HepG2 (cell line): ENCODE results near the gene SCUBE2. TPM values are rescaled to one million over a fixed set of nuclear protein-coding genes. Genes with fewer than 3 reads are reported as not detected.

Experiments used
- ATAC-seq: fragments of 200-7000 bp; cut with Tn5 transposase; 3 replicates; pipeline ENCODE4 v1.9.1; 2020; ENCODE audit warnings: mild to moderate bottlenecking, moderate library complexity
- BruUV-seq: library from RNA; stranded (reverse); fragments of 400-500 nt; replicated peaks from 2 replicates; lab custom pipeline; 2021; lab: Mats Ljungman, UMichigan
- CTCF ChIA-PET: fragments of 300-600 bp; formaldehyde crosslinking; extraction: SDS; loops from one replicate; lab custom pipeline; 2021; ENCODE audit warnings: low total read pairs, inconsistent platforms, low intra/inter-chr PET ratio; lab: Yijun Ruan, JAX
- POLR2A ChIA-PET: fragments of 350-600 bp; sonication (Branson Sonifier 250); formaldehyde crosslinking; loops from one replicate; lab custom pipeline; 2020; ENCODE audit warnings: antibody characterized with exemption, inconsistent platforms; lab: Yijun Ruan, JAX
- DNase-seq: peaks from one replicate; pipeline ENCODE4 v3.0.0-alpha.2; 2015; ENCODE audit warnings: low spot score
- FAIRE-seq: peaks from 3 replicates; lab custom pipeline; 2011; peaks lifted over from hg19 to GRCh38; lab: Jason Lieb, UNC
- H2AFZ ChIP-seq: one replicate; pipeline ENCODE4 v1.6.1; 2011; ENCODE audit warnings: low read length, inconsistent platforms
- H3K27ac ChIP-seq: fragments of 300-600 bp; 3 replicates; pipeline ENCODE4 v1.8.0; 2011; ENCODE audit warnings: mixed run types, mild to moderate bottlenecking, mixed read lengths, low read length, inconsistent platforms; ENCODE audit not compliant: insufficient read depth; ENCODE audit errors: extremely low read length
- H3K27me3 ChIP-seq, 2 experiments: fragments of 200-600 bp in 1 of 2; 2 replicates in 1 of 2; 3 replicates in 1 of 2; pipeline versions ENCODE4 v1.6.0 to v1.8.0; 2011; ENCODE audit warnings: low read length in 2 of 2, mild to moderate bottlenecking in 2 of 2, moderate library complexity in 2 of 2, inconsistent platforms in 1 of 2; ENCODE audit not compliant: insufficient read depth in 2 of 2, control insufficient read depth in 1 of 2
- H3K36me3 ChIP-seq, 2 experiments: fragments of 200-600 bp in 1 of 2; replicated peaks in 1 of 2; 2 replicates in 1 of 2; 3 replicates in 1 of 2; pipeline versions ENCODE4 v1.5.1 to v1.8.0; 2011; ENCODE audit warnings: low read length in 2 of 2, inconsistent platforms in 1 of 2; ENCODE audit not compliant: insufficient read depth in 2 of 2, control insufficient read depth in 1 of 2
- H3K4me1 ChIP-seq: 2 replicates; pipeline ENCODE4 v1.5.1; 2012; ENCODE audit warnings: low read length, inconsistent platforms; ENCODE audit not compliant: insufficient read depth
- H3K4me2 ChIP-seq: 2 replicates; pipeline ENCODE4 v1.6.0; 2011; ENCODE audit warnings: low read depth, low read length, inconsistent platforms
- H3K4me3 ChIP-seq, 3 experiments: fragments of 200-600 bp in 1 of 3; sonication (generic), shearing (Covaris generic) in 1 of 3; replicated peaks in 1 of 3; 2 replicates each; pipeline ENCODE4 v1.5.1; 2011 to 2016; ENCODE audit warnings: low read length in 3 of 3, inconsistent platforms in 2 of 3, low read depth in 2 of 3, mild to moderate bottlenecking in 2 of 3, control low read depth in 1 of 3, mixed read lengths in 1 of 3; ENCODE audit not compliant: insufficient read depth in 1 of 3
- H3K79me2 ChIP-seq: one replicate; pipeline ENCODE4 v1.6.1; 2011; ENCODE audit warnings: low read length, inconsistent platforms; ENCODE audit not compliant: insufficient read depth
- H3K9ac ChIP-seq: 2 replicates; pipeline ENCODE4 v1.6.0; 2011; ENCODE audit warnings: mild to moderate bottlenecking, low read depth, low read length, inconsistent platforms; ENCODE audit not compliant: insufficient read depth
- H3K9me3 ChIP-seq: 2 replicates; pipeline ENCODE4 v1.5.1; 2012; ENCODE audit warnings: mild to moderate bottlenecking, low read length
- H4K20me1 ChIP-seq: 2 replicates; pipeline ENCODE4 v1.6.0; 2011; ENCODE audit warnings: inconsistent platforms, mild to moderate bottlenecking, low read length, moderate library complexity; ENCODE audit not compliant: insufficient read depth
- ASH2L ChIP-seq: fragments of 300-600, 200-600 bp; sonication (generic); IDR thresholded peaks from 2 replicates; pipeline ENCODE4 v1.7.0; 2017; ENCODE audit warnings: low read depth, mild to moderate bottlenecking, moderate library complexity, mixed read lengths, low read length; ENCODE audit not compliant: insufficient read length
- ATF1 ChIP-seq: IDR thresholded peaks from 2 replicates; pipeline ENCODE4 v1.6.1; 2016; ENCODE audit warnings: mild to moderate bottlenecking, control low read depth
- MED8 ChIP-seq: sonication (generic); formaldehyde crosslinking; IDR thresholded peaks from 2 replicates; pipeline ENCODE4 v1.8.1; 2023; ENCODE audit warnings: mild to moderate bottlenecking, missing genetic modification reagents; ENCODE audit not compliant: insufficient replicate concordance
- MEIS2 ChIP-seq: sonication (generic); formaldehyde crosslinking; IDR thresholded peaks from 2 replicates; pipeline ENCODE4 v1.9.0; 2021; ENCODE audit warnings: mild to moderate bottlenecking, missing genetic modification reagents
- NFIB ChIP-seq: sonication (generic); formaldehyde crosslinking; IDR thresholded peaks from 2 replicates; pipeline ENCODE4 v1.9.0; 2021; ENCODE audit warnings: missing genetic modification reagents, mild to moderate bottlenecking, borderline replicate concordance
- NFKB2 ChIP-seq: sonication (generic); formaldehyde crosslinking; IDR thresholded peaks from 2 replicates; pipeline ENCODE4 v1.4.0; 2020; ENCODE audit warnings: missing genetic modification reagents, borderline replicate concordance
- PHB2 ChIP-seq: fragments of 450-650 bp; IDR thresholded peaks from 2 replicates; pipeline ENCODE4 v1.6.1; 2018; ENCODE audit not compliant: partially characterized antibody
- RXRB ChIP-seq: IDR thresholded peaks from 2 replicates; pipeline ENCODE4 v1.6.1; 2016; ENCODE audit warnings: borderline replicate concordance, missing genetic modification reagents, missing compliant biosample characterization
- SALL1 ChIP-seq: sonication (generic); formaldehyde crosslinking; IDR thresholded peaks from 2 replicates; pipeline ENCODE4 v1.8.0; 2022; ENCODE audit warnings: mild to moderate bottlenecking, missing genetic modification reagents
- SMARCC2 ChIP-seq: fragments of 450-650 bp; IDR thresholded peaks from 2 replicates; pipeline ENCODE4 v1.6.1; 2017; ENCODE audit warnings: antibody characterized with exemption, mild to moderate bottlenecking
- SMARCE1 ChIP-seq: fragments of 450-650 bp; IDR thresholded peaks from 2 replicates; pipeline ENCODE4 v1.6.1; 2017; ENCODE audit warnings: borderline replicate concordance
- ZBTB1 ChIP-seq: sonication (generic); formaldehyde crosslinking; IDR thresholded peaks from 2 replicates; pipeline ENCODE4 v1.4.0; 2020; ENCODE audit warnings: missing genetic modification reagents, borderline replicate concordance
- ZNF782 ChIP-seq: sonication (generic); formaldehyde crosslinking; IDR thresholded peaks from 2 replicates; pipeline ENCODE4 v1.4.0; 2020; ENCODE audit warnings: missing genetic modification reagents, mild to moderate bottlenecking, borderline replicate concordance
- WGBS: methylation state at CpG from one replicate; pipeline ENCODE4 v1.1.6; 2017; ENCODE audit warnings: low lambda C conversion rate; 5-methylcytosine and 5-hydroxymethylcytosine counted together
- in situ Hi-C: cut with HindIII; loops from 2 replicates; pipeline ENCODE4 v1.10.0; 2017; ENCODE audit warnings: low pct_unique_long_range_greater_than_20kb; ENCODE audit not compliant: extremely low pct_ligation_motif_present
- intact Hi-C: fragments of 100-400 bp; cut with micrococcal nuclease; formaldehyde crosslinking; loops from one replicate; pipeline ENCODE4 v1.10.0; 2022; ENCODE audit not compliant: unreplicated experiment
- polyA plus RNA-seq, 8 experiments: library from polyadenylated mRNA; depleted of rRNA in 3 of 8; stranded (reverse) in 7 of 8; unstranded in 1 of 8; fragments of >200 nt; fragmentation: Illumina TruSeq in 4 of 8; extraction: Trizol in 4 of 8; gene quantifications; 2 replicates each; pipeline versions ENCODE4 v1.2.1 to v1.2.3, GENCODE V29; 2011 to 2016; ENCODE audit warnings: low read depth in 4 of 8, missing spikeins in 1 of 8, mixed read lengths in 1 of 8; ENCODE audit not compliant: insufficient read depth in 1 of 8
- total RNA-seq, 5 experiments: library from RNA; depleted of rRNA; stranded (reverse); fragments of >200 nt; fragmentation: Illumina TruSeq; extraction: Trizol; gene quantifications; 2 replicates each; pipeline ENCODE4 v1.2.3, GENCODE V29; 2016; ENCODE audit warnings: low read depth in 1 of 5
- TF ChIP-seq, protein P1 (sequence below): sonication (generic); formaldehyde crosslinking; conservative IDR thresholded peaks from 2 replicates; pipeline ENCODE4 v1.8.0; 2022; ENCODE audit warnings: mild to moderate bottlenecking, moderate library complexity, missing genetic modification reagents
- TF ChIP-seq, protein P2 (sequence below): sonication (generic); formaldehyde crosslinking; IDR thresholded peaks from 2 replicates; pipeline ENCODE4 v1.5.0; 2020; ENCODE audit warnings: missing genetic modification reagents
- TF ChIP-seq, protein P3 (sequence below): sonication (generic); formaldehyde crosslinking; IDR thresholded peaks from 2 replicates; pipeline ENCODE4 v1.4.0; 2020; ENCODE audit warnings: mild to moderate bottlenecking, missing genetic modification reagents
- TF ChIP-seq, protein P4 (sequence below): sonication (generic); formaldehyde crosslinking; IDR thresholded peaks from 2 replicates; pipeline ENCODE4 v1.8.0; 2022; ENCODE audit warnings: mild to moderate bottlenecking, missing genetic modification reagents, borderline replicate concordance

Gene SCUBE2
- total and polyA plus RNA-seq, 2 of the 13 experiments (the other 11 are each of a cell fraction or from before 2014, with no cell fraction given): 0.09 TPM; not detected in 1

DNA sequence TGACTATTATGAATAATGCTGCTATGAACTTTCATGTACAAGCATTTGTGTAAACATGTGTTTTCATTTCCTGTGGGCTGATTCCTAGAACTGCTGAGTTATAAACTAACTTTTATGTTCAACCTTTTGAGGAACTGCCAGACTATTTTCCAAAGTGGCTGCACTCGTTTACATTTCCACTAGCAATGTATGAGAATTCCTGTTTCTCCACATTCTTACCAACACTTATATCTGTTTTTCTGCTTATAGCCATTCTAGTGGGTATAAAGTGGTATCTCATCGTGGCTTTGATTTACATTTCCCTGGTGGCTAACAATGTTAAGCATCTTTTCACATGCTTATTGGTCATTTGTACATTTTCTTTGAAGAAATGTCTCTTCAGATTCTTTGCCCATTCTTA lies 35.2 kb upstream of the SCUBE2 start (continued):
- TF ChIP-seq, protein P1, sequence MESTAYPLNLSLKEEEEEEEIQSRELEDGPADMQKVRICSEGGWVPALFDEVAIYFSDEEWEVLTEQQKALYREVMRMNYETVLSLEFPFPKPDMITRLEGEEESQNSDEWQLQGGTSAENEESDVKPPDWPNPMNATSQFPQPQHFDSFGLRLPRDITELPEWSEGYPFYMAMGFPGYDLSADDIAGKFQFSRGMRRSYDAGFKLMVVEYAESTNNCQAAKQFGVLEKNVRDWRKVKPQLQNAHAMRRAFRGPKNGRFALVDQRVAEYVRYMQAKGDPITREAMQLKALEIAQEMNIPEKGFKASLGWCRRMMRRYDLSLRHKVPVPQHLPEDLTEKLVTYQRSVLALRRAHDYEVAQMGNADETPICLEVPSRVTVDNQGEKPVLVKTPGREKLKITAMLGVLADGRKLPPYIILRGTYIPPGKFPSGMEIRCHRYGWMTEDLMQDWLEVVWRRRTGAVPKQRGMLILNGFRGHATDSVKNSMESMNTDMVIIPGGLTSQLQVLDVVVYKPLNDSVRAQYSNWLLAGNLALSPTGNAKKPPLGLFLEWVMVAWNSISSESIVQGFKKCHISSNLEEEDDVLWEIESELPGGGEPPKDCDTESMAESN (CRISPR knock-in tag): no peak
- TF ChIP-seq, protein P2, sequence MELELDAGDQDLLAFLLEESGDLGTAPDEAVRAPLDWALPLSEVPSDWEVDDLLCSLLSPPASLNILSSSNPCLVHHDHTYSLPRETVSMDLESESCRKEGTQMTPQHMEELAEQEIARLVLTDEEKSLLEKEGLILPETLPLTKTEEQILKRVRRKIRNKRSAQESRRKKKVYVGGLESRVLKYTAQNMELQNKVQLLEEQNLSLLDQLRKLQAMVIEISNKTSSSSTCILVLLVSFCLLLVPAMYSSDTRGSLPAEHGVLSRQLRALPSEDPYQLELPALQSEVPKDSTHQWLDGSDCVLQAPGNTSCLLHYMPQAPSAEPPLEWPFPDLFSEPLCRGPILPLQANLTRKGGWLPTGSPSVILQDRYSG (CRISPR knock-in tag): no peak
- TF ChIP-seq ZBTB1 (CRISPR knock-in tag): no peak

DNA sequence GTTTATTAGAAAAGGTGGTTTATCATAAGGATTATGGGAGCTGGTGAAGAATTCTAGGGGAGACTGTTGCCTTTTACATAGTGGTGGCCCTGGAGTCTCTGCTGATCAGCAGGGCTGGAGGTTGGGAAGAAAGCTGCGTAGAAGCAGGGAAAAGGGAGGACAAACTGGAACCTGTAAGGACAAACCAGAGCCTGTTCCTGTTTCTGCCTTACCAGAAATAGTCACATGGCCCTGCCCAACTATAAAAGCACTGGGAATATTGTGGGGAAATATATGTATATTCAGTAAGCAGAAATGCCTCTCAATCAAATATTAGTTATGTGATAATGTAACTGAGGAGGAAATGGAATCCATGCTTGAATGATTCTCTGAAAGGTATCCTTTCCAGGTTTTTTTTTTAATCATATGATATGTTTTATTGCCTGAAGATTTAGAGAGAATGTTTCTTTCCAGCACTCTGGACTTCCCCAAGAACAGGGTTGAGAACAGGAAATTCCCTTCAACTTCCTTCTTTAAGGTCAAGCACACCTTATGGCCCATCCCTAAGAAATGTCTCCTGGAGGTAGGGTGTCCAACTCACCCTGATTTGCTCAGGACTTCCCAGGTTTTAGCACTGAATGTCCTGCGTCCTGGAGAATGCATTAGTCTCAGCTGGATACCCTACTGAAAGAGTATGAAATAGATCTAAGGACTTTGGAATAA lies 33.9 kb upstream of the SCUBE2 start:
- no peak for DNase-seq
- in situ Hi-C loops (no loop called here), intact Hi-C loops (no loop called here)
- Histone ChIP-seq H4K20me1 (no peaks in the 10 kb centered on the region), H3K27me3 (no peaks in the 10 kb centered on the region), H3K27ac (no peak overlapping the region), H3K4me2 (no peak overlapping the region), H3K36me3 (no peaks in the 10 kb centered on the region), H3K9ac (no peak overlapping the region), H3K79me2 (no peaks in the 10 kb centered on the region), H3K9me3 (no peaks in the 10 kb centered on the region), H3K4me1 (no peaks in the 10 kb centered on the region), H3K4me3 (no peak overlapping the region), H2AFZ (no peak overlapping the region)
- FAIRE-seq: no peak
- no TSS peak for BruUV-seq
- ChIA-PET CTCF (no interaction called here), POLR2A (no interaction called here)
- no peak for ATAC-seq
- 76% methylated on average over 2 of the region's 2 CpGs for WGBS
- no peak for TF ChIP-seq NFIB (CRISPR knock-in tag)
- TF ChIP-seq MEIS2 (CRISPR knock-in tag): no peak
- TF ChIP-seq SMARCE1: no peak
- TF ChIP-seq, protein P3, sequence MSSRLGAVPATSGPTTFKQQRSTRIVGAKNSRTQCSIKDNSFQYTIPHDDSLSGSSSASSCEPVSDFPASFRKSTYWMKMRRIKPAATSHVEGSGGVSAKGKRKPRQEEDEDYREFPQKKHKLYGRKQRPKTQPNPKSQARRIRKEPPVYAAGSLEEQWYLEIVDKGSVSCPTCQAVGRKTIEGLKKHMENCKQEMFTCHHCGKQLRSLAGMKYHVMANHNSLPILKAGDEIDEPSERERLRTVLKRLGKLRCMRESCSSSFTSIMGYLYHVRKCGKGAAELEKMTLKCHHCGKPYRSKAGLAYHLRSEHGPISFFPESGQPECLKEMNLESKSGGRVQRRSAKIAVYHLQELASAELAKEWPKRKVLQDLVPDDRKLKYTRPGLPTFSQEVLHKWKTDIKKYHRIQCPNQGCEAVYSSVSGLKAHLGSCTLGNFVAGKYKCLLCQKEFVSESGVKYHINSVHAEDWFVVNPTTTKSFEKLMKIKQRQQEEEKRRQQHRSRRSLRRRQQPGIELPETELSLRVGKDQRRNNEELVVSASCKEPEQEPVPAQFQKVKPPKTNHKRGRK (CRISPR knock-in tag): no peak
- TF ChIP-seq SMARCC2: no peak
- no peak for TF ChIP-seq ATF1 (CRISPR knock-in tag)
- TF ChIP-seq NFKB2 (CRISPR knock-in tag): no peak
- no peak for TF ChIP-seq RXRB (CRISPR knock-in tag)
- TF ChIP-seq MED8 (CRISPR knock-in tag): no peak
- no peak for TF ChIP-seq SALL1 (CRISPR knock-in tag)
- no peak for TF ChIP-seq ZNF782 (CRISPR knock-in tag)
- TF ChIP-seq ASH2L: no peak
- no peak for TF ChIP-seq PHB2
- TF ChIP-seq, protein P4, sequence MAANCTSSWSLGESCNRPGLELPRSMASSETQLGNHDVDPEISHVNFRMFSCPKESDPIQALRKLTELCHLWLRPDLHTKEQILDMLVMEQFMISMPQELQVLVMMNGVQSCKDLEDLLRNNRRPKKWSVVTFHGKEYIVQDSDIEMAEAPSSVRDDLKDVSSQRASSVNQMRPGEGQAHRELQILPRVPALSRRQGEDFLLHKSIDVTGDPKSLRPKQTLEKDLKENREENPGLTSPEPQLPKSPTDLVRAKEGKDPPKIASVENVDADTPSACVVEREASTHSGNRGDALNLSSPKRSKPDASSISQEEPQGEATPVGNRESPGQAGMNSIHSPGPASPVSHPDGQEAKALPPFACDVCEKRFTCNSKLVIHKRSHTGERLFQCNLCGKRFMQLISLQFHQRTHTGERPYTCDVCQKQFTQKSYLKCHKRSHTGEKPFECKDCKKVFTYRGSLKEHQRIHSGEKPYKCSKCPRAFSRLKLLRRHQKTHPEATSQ (CRISPR knock-in tag): no peak
